H1 (cell line): ENCODE measurements around the gene SBNO1. TPM values are rescaled to one million over a fixed set of nuclear protein-coding genes. Genes with fewer than 3 reads are reported as not detected.

ENCODE experiments used
- CTCF ChIA-PET: fragments of 300-600 bp; sonication (Branson Sonifier 250); formaldehyde crosslinking; loops from one replicate; lab custom pipeline; 2021; ENCODE audit not compliant: partially characterized antibody; lab: Charles Lee
- POLR2A ChIA-PET: fragments of 300-600 bp; sonication (Branson Sonifier 250); formaldehyde crosslinking; loops from one replicate; lab custom pipeline; 2021; ENCODE audit warnings: inconsistent platforms; ENCODE audit not compliant: partially characterized antibody; lab: Charles Lee
- DNase-seq, 2 experiments: peaks; one replicate each; pipeline versions ENCODE4 v3.0.0 to v3.0.0-alpha.2; 2010 to 2022; ENCODE audit warnings: low spot score in 2 of 2, low read depth in 1 of 2, mixed read lengths in 1 of 2
- FAIRE-seq: peaks from 2 replicates; lab custom pipeline; 2011; peaks lifted over from hg19 to GRCh38; lab: Jason Lieb, UNC
- H2AFZ ChIP-seq: 2 replicates; pipeline ENCODE4 v1.8.1; 2012; ENCODE audit warnings: low read length, inconsistent platforms
- H2AK5ac ChIP-seq: 2 replicates; pipeline ENCODE4 v1.6.1; 2013; ENCODE audit warnings: low read depth, low read length
- H2BK120ac ChIP-seq: replicated peaks from 2 replicates; pipeline ENCODE3; 2013; ENCODE audit warnings: low read depth, low read length, inconsistent platforms
- H2BK12ac ChIP-seq: 2 replicates; pipeline ENCODE4 v1.6.1; 2013; ENCODE audit warnings: low read depth, low read length
- H2BK15ac ChIP-seq: 2 replicates; pipeline ENCODE4 v1.6.1; 2013; ENCODE audit warnings: low read length
- H2BK20ac ChIP-seq: 2 replicates; pipeline ENCODE4 v1.6.1; 2013; ENCODE audit warnings: low read length
- H2BK5ac ChIP-seq: 2 replicates; pipeline ENCODE4 v1.6.1; 2013; ENCODE audit warnings: low read depth, low read length
- H3K14ac ChIP-seq: 2 replicates; pipeline ENCODE4 v1.6.1; 2013; ENCODE audit warnings: inconsistent platforms; ENCODE audit not compliant: insufficient read length
- H3K18ac ChIP-seq: 2 replicates; pipeline ENCODE4 v1.6.1; 2013; ENCODE audit warnings: low read length; ENCODE audit errors: extremely low read depth
- H3K23ac ChIP-seq: 2 replicates; pipeline ENCODE4 v1.6.1; 2013; ENCODE audit warnings: inconsistent platforms; ENCODE audit not compliant: insufficient read length
- H3K23me2 ChIP-seq: 2 replicates; pipeline ENCODE4 v1.6.1; 2013; ENCODE audit warnings: low read depth, low read length
- H3K27ac ChIP-seq: 2 replicates; pipeline ENCODE4 v1.6.1; 2011; ENCODE audit warnings: low read depth, low read length, inconsistent platforms
- H3K27me3 ChIP-seq, 4 experiments: replicated peaks in 1 of 4; 1 replicate in 1 of 4; 2 replicates in 3 of 4; pipeline versions ENCODE4 v1.6.1 to v1.8.1; 2011 to 2013; ENCODE audit warnings: low read length in 3 of 4, mild to moderate bottlenecking in 3 of 4, inconsistent platforms in 2 of 4, mixed read lengths in 2 of 4, moderate library complexity in 1 of 4; ENCODE audit not compliant: control insufficient read depth in 3 of 4, insufficient read depth in 3 of 4; ENCODE audit errors: extremely low read depth in 1 of 4
- H3K36me3 ChIP-seq, 4 experiments: 2 replicates each; pipeline versions ENCODE4 v1.6.1 to v1.8.1; 2011 to 2013; ENCODE audit warnings: mild to moderate bottlenecking in 4 of 4, low read length in 3 of 4, moderate library complexity in 2 of 4, control low read depth in 1 of 4, inconsistent platforms in 1 of 4; ENCODE audit not compliant: insufficient read depth in 4 of 4, control insufficient read depth in 2 of 4
- H3K4ac ChIP-seq: replicated peaks from 2 replicates; pipeline ENCODE3; 2013; ENCODE audit warnings: low read length, low read depth, mixed read lengths, inconsistent platforms; ENCODE audit not compliant: insufficient read length
- H3K4me1 ChIP-seq, 4 experiments: replicated peaks in 1 of 4; 1 replicate in 1 of 4; 2 replicates in 3 of 4; pipeline versions ENCODE4 v1.6.1 to v1.8.1; 2011 to 2013; ENCODE audit warnings: low read length in 3 of 4, inconsistent platforms in 2 of 4, mixed read lengths in 1 of 4; ENCODE audit not compliant: insufficient read depth in 4 of 4, control insufficient read depth in 3 of 4
- H3K4me2 ChIP-seq, 2 experiments: 2 replicates each; pipeline versions ENCODE4 v1.6.1 to v1.8.1; 2011 to 2013; ENCODE audit warnings: low read depth in 2 of 2, low read length in 2 of 2, control low read depth in 1 of 2, inconsistent platforms in 1 of 2, mild to moderate bottlenecking in 1 of 2; ENCODE audit not compliant: insufficient read depth in 1 of 2
- H3K4me3 ChIP-seq, 4 experiments: fragments of 200-600, 300-600 bp in 1 of 4; sonication (generic), shearing (Covaris generic), sonication (Bioruptor Twin) in 1 of 4; 2 replicates each; pipeline versions ENCODE4 v1.5.1 to v1.8.1; 2011 to 2016; ENCODE audit warnings: low read length in 4 of 4, low read depth in 3 of 4, control low read depth in 2 of 4, inconsistent platforms in 2 of 4, mild to moderate bottlenecking in 2 of 4, mixed read lengths in 1 of 4, moderate library complexity in 1 of 4; ENCODE audit not compliant: insufficient read depth in 2 of 4; ENCODE audit errors: extremely low read depth in 1 of 4
- H3K56ac ChIP-seq: replicated peaks from 2 replicates; pipeline ENCODE3; 2013; ENCODE audit warnings: low read depth, mild to moderate bottlenecking, mixed read lengths, low read length, inconsistent platforms; ENCODE audit not compliant: insufficient read length
- H3K79me1 ChIP-seq: 2 replicates; pipeline ENCODE4 v1.6.1; 2013; ENCODE audit warnings: low read depth, low read length, control low read depth
- H3K79me2 ChIP-seq, 2 experiments: 2 replicates each; pipeline versions ENCODE4 v1.6.1 to v1.8.1; 2012 to 2013; ENCODE audit warnings: low read length in 2 of 2, mild to moderate bottlenecking in 2 of 2, inconsistent platforms in 1 of 2; ENCODE audit not compliant: insufficient read depth in 2 of 2, control insufficient read depth in 1 of 2
- H3K9ac ChIP-seq, 4 experiments: replicated peaks in 1 of 4; 1 replicate in 1 of 4; 2 replicates in 3 of 4; pipeline versions ENCODE4 v1.6.1 to v1.8.1; 2011 to 2013; ENCODE audit warnings: low read depth in 3 of 4, low read length in 3 of 4, control low read depth in 2 of 4, mild to moderate bottlenecking in 2 of 4, moderate library complexity in 2 of 4, inconsistent platforms in 1 of 4; ENCODE audit errors: extremely low read depth in 1 of 4
- H3K9me3 ChIP-seq, 2 experiments: 2 replicates each; pipeline versions ENCODE4 v1.6.1 to v1.8.1; 2012 to 2013; ENCODE audit warnings: mild to moderate bottlenecking in 2 of 2, moderate library complexity in 2 of 2, control low read depth in 1 of 2, inconsistent platforms in 1 of 2, low read depth in 1 of 2, low read length in 1 of 2, mixed read lengths in 1 of 2; ENCODE audit not compliant: insufficient read depth in 2 of 2
- H4K20me1 ChIP-seq, 2 experiments: replicated peaks in 1 of 2; 2 replicates each; pipeline versions ENCODE3 to v1.8.1; 2011 to 2013; ENCODE audit warnings: inconsistent platforms in 2 of 2, low read length in 2 of 2, mild to moderate bottlenecking in 1 of 2; ENCODE audit not compliant: insufficient read depth in 2 of 2, control insufficient read depth in 1 of 2
- H4K5ac ChIP-seq: 2 replicates; pipeline ENCODE4 v1.6.1; 2013; ENCODE audit warnings: low read length, low read depth, mixed read lengths, inconsistent platforms; ENCODE audit not compliant: insufficient read length
- H4K8ac ChIP-seq: 2 replicates; pipeline ENCODE4 v1.8.0; 2013; ENCODE audit warnings: mild to moderate bottlenecking, moderate library complexity, low read length, inconsistent platforms; ENCODE audit not compliant: insufficient read depth; ENCODE audit errors: extremely low read depth
- H4K91ac ChIP-seq: replicated peaks from 2 replicates; pipeline ENCODE3; 2013; ENCODE audit warnings: low read length, mixed read lengths, inconsistent platforms; ENCODE audit not compliant: insufficient read length
- BACH1 ChIP-seq: IDR thresholded peaks from 2 replicates; pipeline ENCODE4 v1.6.1; 2012; ENCODE audit warnings: low read length, improper control_type of control experiment
- BRCA1 ChIP-seq: IDR thresholded peaks from 2 replicates; pipeline ENCODE4 v1.6.1; 2012; ENCODE audit warnings: low read depth, low read length, improper control_type of control experiment
- CHD1 ChIP-seq: IDR thresholded peaks from 2 replicates; pipeline ENCODE4 v1.6.1; 2012; ENCODE audit warnings: low read depth, low read length, improper control_type of control experiment
- FOSL1 ChIP-seq: IDR thresholded peaks from 2 replicates; pipeline ENCODE4 v1.6.1; 2011; ENCODE audit warnings: mild to moderate bottlenecking, low read depth, low read length, moderate library complexity; ENCODE audit not compliant: insufficient read depth
- GTF2F1 ChIP-seq: IDR thresholded peaks from 2 replicates; pipeline ENCODE4 v1.6.1; 2012; ENCODE audit warnings: low read depth, low read length, improper control_type of control experiment, borderline replicate concordance
- RXRA ChIP-seq: IDR thresholded peaks from 2 replicates; pipeline ENCODE4 v1.6.1; 2011; ENCODE audit warnings: low read depth, mild to moderate bottlenecking, low read length, moderate library complexity; ENCODE audit not compliant: insufficient read depth
- SRF ChIP-seq: IDR thresholded peaks from 2 replicates; pipeline ENCODE4 v1.6.1; 2011; ENCODE audit warnings: mild to moderate bottlenecking, low read depth, low read length, moderate library complexity
- TBP ChIP-seq: IDR thresholded peaks from 2 replicates; pipeline ENCODE4 v1.6.1; 2011; ENCODE audit warnings: low read depth, low read length, improper control_type of control experiment
- WGBS, 2 experiments: shearing (Covaris generic) in 1 of 2; methylation state at CpG; one replicate each; pipeline versions ENCODE4 v1.1.6 to v1.1.7; 2013 to 2015; ENCODE audit warnings: low lambda C conversion rate in 2 of 2, mixed read lengths in 2 of 2, inconsistent platforms in 1 of 2, low coverage in 1 of 2, missing lambda C conversion rate in 1 of 2; ENCODE audit not compliant: insufficient replicate concordance in 2 of 2, insufficient coverage in 1 of 2, insufficient read length in 1 of 2; ENCODE audit errors: extremely low coverage in 1 of 2, missing lambda C conversion rate in 1 of 2; 5-methylcytosine and 5-hydroxymethylcytosine counted together
- polyA plus RNA-seq, 7 experiments: library from polyadenylated mRNA; depleted of rRNA in 3 of 7; stranded (reverse) in 5 of 7; unstranded in 2 of 7; fragments of >200 nt in 5 of 7; fragments of 200-250 nt in 2 of 7; gene quantifications; 1 replicate in 5 of 7; 2 replicates in 1 of 7; 4 replicates in 1 of 7; pipeline versions ENCODE4 v1.2.1 to v1.2.3, GENCODE V29; 2011 to 2013; ENCODE audit warnings: missing spikeins in 2 of 7, mixed read lengths in 2 of 7
- total RNA-seq: library from RNA; stranded (reverse); fragmentation: NEBNext Ultra II Directional; extraction: Animal tissue kit (Norgen Biotek cat#: 25700); gene quantifications from 2 replicates; pipeline ENCODE4 v1.2.1, GENCODE V29; 2021

The SBNO1 gene
- total and polyA plus RNA-seq, 2 of the 8 experiments (the other 6 are each of a cell fraction or from before 2014, with no cell fraction given) = 6.7 to 57.7 TPM

- Histone ChIP-seq H3K4me1 (peaks cover 2 to 6% (median 5%) of the 10 kb centered on the region in 4 experiments; a peak in 6 of 7 replicates), H3K4ac (no peak overlapping the region), H2AFZ (no peak overlapping the region), H2BK15ac (no peak overlapping the region), H3K4me2 (no peak overlapping the region), H3K27ac (no peak overlapping the region), H2BK120ac (no peak overlapping the region), H3K18ac (no peak overlapping the region), H3K56ac (no peak overlapping the region), H4K8ac (no peak overlapping the region), H2BK5ac (no peak overlapping the region), H3K23ac (no peak overlapping the region), H3K4me3 (no peak overlapping the region), H3K14ac (no peak overlapping the region), H4K91ac (no peak overlapping the region), H2BK12ac (no peak overlapping the region), H3K36me3 (peaks cover 2 to 22% (median 10%) of the 10 kb centered on the region in 4 experiments; a peak in 7 of 8 replicates), H4K5ac (no peak overlapping the region), H3K79me2 (no peaks in the 10 kb centered on the region), H3K9me3 (no peaks in the 10 kb centered on the region), H2BK20ac (no peak overlapping the region), H4K20me1 (peaks cover 19 to 21% of the 10 kb centered on the region in 2 experiments), H3K27me3 (peaks cover 11 to 41% (median 31%) of the 10 kb centered on the region in 4 experiments), H3K23me2 (no peaks in the 10 kb centered on the region), H3K79me1 (no peaks in the 10 kb centered on the region), H2AK5ac (no peak overlapping the region), H3K9ac (no peak overlapping the region)
- 95% methylated on average over 9 of the region's 9 CpGs; no CpG with 5 or more reads in 1 of the 2 experiments for WGBS, 2 experiments
- no peak for FAIRE-seq
- CTCF ChIA-PET = interaction anchor here (1.4 kb wide), 1 partner anchor 12 kb away, joined by 4 read pairs; no protein-coding TSS in a partner anchor
- POLR2A ChIA-PET = no interaction called here
- no peak for DNase-seq
- no peak for TF ChIP-seq BACH1
- TF ChIP-seq RXRA = no peak
- no peak for TF ChIP-seq GTF2F1
- no peak for TF ChIP-seq TBP
- TF ChIP-seq SRF = no peak
- no peak for TF ChIP-seq FOSL1
- TF ChIP-seq BRCA1 = no peak
- no peak for TF ChIP-seq CHD1
Observed at GRCh38 chr12:123404581-123404980, 39.9 kb upstream of the SBNO1 start.
